ENCODE measurements around the gene HM13. TPM values are rescaled to one million over a fixed set of nuclear protein-coding genes. Genes with fewer than 3 reads are reported as not detected.

The HM13 gene
- total and polyA plus RNA-seq, 2 of the 13 experiments (the other 11 are each of a cell fraction or from before 2014, with no cell fraction given), result 118 to 243 TPM

GRCh38 chr20:31606804-31607639 is 92.8 kb downstream of the HM13 start (continued):
- TF ChIP-seq HIC2 (CRISPR knock-in tag; IDR thresholded peaks at IDR 0.05; ENCODE audit: low read depth) (peak; percentile 70), ZNF546 (CRISPR knock-in tag; conservative IDR thresholded peaks at IDR 0.05) (0 out of 2 replicates have a peak, but pooled peaks have one; percentile 47), HOXA3 (CRISPR knock-in tag; IDR thresholded peaks at IDR 0.05) (peak; percentile 75), TRIM22 (IDR thresholded peaks at IDR 0.05) (no peak), CC2D1A (CRISPR knock-in tag; IDR thresholded peaks at IDR 0.05) (no peak), ZNF512B (CRISPR knock-in tag; IDR thresholded peaks at IDR 0.05; ENCODE audit: borderline replicate concordance) (no peak), KAT8 (CRISPR knock-in tag; IDR thresholded peaks at IDR 0.05) (peak; percentile 47; the same call in 1 of the 2 replicates), ZNF775 (CRISPR knock-in tag; IDR thresholded peaks at IDR 0.05; ENCODE audit: borderline replicate concordance) (no peak; the same call in 1 of the 2 replicates), ZNF841 (CRISPR knock-in tag; IDR thresholded peaks at IDR 0.05; ENCODE audit: borderline replicate concordance) (no peak), ZNF20 (CRISPR knock-in tag; IDR thresholded peaks at IDR 0.05) (0 out of 2 replicates have a peak, but pooled peaks have one; percentile 12), ZNF766 (CRISPR knock-in tag; IDR thresholded peaks at IDR 0.05; ENCODE audit: borderline replicate concordance) (no peak), SP2 (CRISPR knock-in tag; IDR thresholded peaks at IDR 0.05) (no peak), ZNF570 (CRISPR knock-in tag; IDR thresholded peaks at IDR 0.05; ENCODE audit: borderline replicate concordance) (no peak), HNRNPH1 (optimal IDR thresholded peaks at IDR 0.05; ENCODE audit: low read depth, low read length) (peak; percentile 98), MEIS2 (CRISPR knock-in tag; IDR thresholded peaks at IDR 0.05) (no peak; the same call in none of the 2 replicates), TAF1 (CRISPR knock-in tag; IDR thresholded peaks at IDR 0.05) (peak; percentile 80), STAG1 (CRISPR knock-in tag; IDR thresholded peaks at IDR 0.05) (peak; percentile 11; the same call in 1 of the 2 replicates), NFE2L1 (CRISPR knock-in tag; IDR thresholded peaks at IDR 0.05; ENCODE audit: borderline replicate concordance) (no peak), BORCS8-MEF2B (CRISPR knock-in tag; IDR thresholded peaks at IDR 0.05) (peak; percentile 36; the same call in 1 of the 2 replicates), ZNF576 (CRISPR knock-in tag; IDR thresholded peaks at IDR 0.05) (peak; percentile 59; the same call in 1 of the 2 replicates), SUZ12 (IDR thresholded peaks at IDR 0.05; ENCODE audit: low read depth, low read length) (no peak), ZNF589 (CRISPR knock-in tag; conservative IDR thresholded peaks at IDR 0.05) (peak; percentile 73; the same call in 1 of the 2 replicates), DBP (CRISPR knock-in tag; IDR thresholded peaks at IDR 0.05; ENCODE audit: not compliant biosample characterization) (no peak)

All from HepG2 (cell line).